H9 (cell line): ENCODE results near the gene GGCX. TPM values are rescaled to one million over a fixed set of nuclear protein-coding genes. Genes with fewer than 3 reads are reported as not detected.

Experiments used
- DNase-seq: peaks from one replicate; pipeline ENCODE4 v3.0.0-alpha.2; 2017
- H2AFZ ChIP-seq: one replicate; pipeline ENCODE4 v1.6.1; 2013; ENCODE audit warnings: mild to moderate bottlenecking, low read length, control low read depth, moderate library complexity
- H2AK5ac ChIP-seq: 2 replicates; pipeline ENCODE4 v1.6.1; 2013; ENCODE audit warnings: low read length, control low read depth, mixed read lengths; ENCODE audit not compliant: insufficient read length
- H2BK120ac ChIP-seq: one replicate; pipeline ENCODE4 v1.6.1; 2013; ENCODE audit warnings: low read depth, mild to moderate bottlenecking, low read length, control low read depth, inconsistent platforms; ENCODE audit not compliant: poor library complexity, severe bottlenecking
- H2BK12ac ChIP-seq: 2 replicates; pipeline ENCODE4 v1.6.1; 2013; ENCODE audit warnings: low read length, control low read depth, mixed read lengths, low read depth; ENCODE audit not compliant: insufficient read length
- H2BK15ac ChIP-seq: 2 replicates; pipeline ENCODE4 v1.6.1; 2013; ENCODE audit warnings: low read depth, low read length, control low read depth
- H2BK20ac ChIP-seq: one replicate; pipeline ENCODE4 v1.6.1; 2013; ENCODE audit warnings: low read depth, mild to moderate bottlenecking, low read length, control low read depth, inconsistent platforms; ENCODE audit not compliant: poor library complexity, severe bottlenecking
- H2BK5ac ChIP-seq: 2 replicates; pipeline ENCODE4 v1.6.1; 2013; ENCODE audit warnings: low read length, control low read depth, mixed read lengths; ENCODE audit not compliant: insufficient read length
- H3K14ac ChIP-seq: 2 replicates; pipeline ENCODE4 v1.6.1; 2013; ENCODE audit warnings: low read length, control low read depth; ENCODE audit not compliant: insufficient read depth
- H3K18ac ChIP-seq: 2 replicates; pipeline ENCODE4 v1.6.1; 2013; ENCODE audit warnings: low read depth, mild to moderate bottlenecking, mixed read lengths, low read length, control low read depth; ENCODE audit not compliant: insufficient read length
- H3K23ac ChIP-seq: 2 replicates; pipeline ENCODE4 v1.6.1; 2013; ENCODE audit warnings: low read length, control low read depth, mixed read lengths, low read depth; ENCODE audit not compliant: insufficient read length
- H3K23me2 ChIP-seq: 2 replicates; pipeline ENCODE4 v1.6.1; 2013; ENCODE audit warnings: low read depth, mild to moderate bottlenecking, mixed read lengths, low read length, control low read depth; ENCODE audit not compliant: insufficient read length, poor library complexity, severe bottlenecking
- H3K27ac ChIP-seq: 2 replicates; pipeline ENCODE4 v1.5.1; 2013; ENCODE audit warnings: low read length, control low read depth, mixed read lengths, low read depth; ENCODE audit not compliant: insufficient read length
- H3K27me3 ChIP-seq: 2 replicates; pipeline ENCODE4 v1.6.1; 2013; ENCODE audit warnings: low read length, control low read depth, inconsistent platforms; ENCODE audit not compliant: insufficient read depth
- H3K4ac ChIP-seq: 2 replicates; pipeline ENCODE4 v1.6.1; 2013; ENCODE audit warnings: low read depth, mild to moderate bottlenecking, control low read depth, inconsistent platforms, low read length, moderate library complexity
- H3K4me1 ChIP-seq: 2 replicates; pipeline ENCODE4 v1.6.1; 2013; ENCODE audit warnings: low read length, control low read depth, inconsistent platforms; ENCODE audit not compliant: insufficient read depth
- H3K4me2 ChIP-seq: 2 replicates; pipeline ENCODE4 v1.6.1; 2013; ENCODE audit warnings: low read length, control low read depth, mixed read lengths; ENCODE audit not compliant: insufficient read length, insufficient read depth
- H3K56ac ChIP-seq: 2 replicates; pipeline ENCODE4 v1.6.1; 2013; ENCODE audit warnings: low read depth, mild to moderate bottlenecking, mixed read lengths, low read length, control low read depth; ENCODE audit not compliant: insufficient read length
- H3K79me1 ChIP-seq: 2 replicates; pipeline ENCODE4 v1.6.1; 2013; ENCODE audit warnings: low read depth, mild to moderate bottlenecking, moderate library complexity, low read length, control low read depth, inconsistent platforms; ENCODE audit not compliant: insufficient read depth, poor library complexity, severe bottlenecking
- H3K79me2 ChIP-seq: 2 replicates; pipeline ENCODE4 v1.6.1; 2013; ENCODE audit warnings: low read length, control low read depth, inconsistent platforms; ENCODE audit not compliant: insufficient read depth
- H3K9ac ChIP-seq: 2 replicates; pipeline ENCODE4 v1.6.1; 2013; ENCODE audit warnings: low read length, control low read depth, mixed read lengths; ENCODE audit not compliant: insufficient read length; ENCODE audit errors: extremely low read depth
- H3K9me3 ChIP-seq: one replicate; pipeline ENCODE4 v1.6.1; 2013; ENCODE audit warnings: low read depth, low read length, inconsistent platforms; ENCODE audit not compliant: control insufficient read depth
- H3T11ph ChIP-seq: one replicate; pipeline ENCODE4 v1.6.1; 2013; ENCODE audit warnings: mild to moderate bottlenecking, low read length, control low read depth, inconsistent platforms
- H4K20me1 ChIP-seq: one replicate; pipeline ENCODE4 v1.6.1; 2013; ENCODE audit not compliant: control insufficient read depth, insufficient read length, insufficient read depth
- H4K5ac ChIP-seq: 2 replicates; pipeline ENCODE4 v1.6.1; 2013; ENCODE audit warnings: low read depth, mild to moderate bottlenecking, mixed read lengths, low read length, control low read depth; ENCODE audit not compliant: insufficient read length
- H4K8ac ChIP-seq: replicated peaks from 2 replicates; pipeline ENCODE4 v1.6.1; 2013; ENCODE audit warnings: low read length, control low read depth, mixed read lengths, low read depth; ENCODE audit not compliant: insufficient read length
- H4K91ac ChIP-seq: 2 replicates; pipeline ENCODE4 v1.6.1; 2013; ENCODE audit warnings: low read depth, mild to moderate bottlenecking, moderate library complexity, mixed read lengths, low read length, control low read depth; ENCODE audit not compliant: insufficient read length
- H3K27ac Mint-ChIP-seq, 3 experiments: 2 replicates in 2 of 3; 3 replicates in 1 of 3; pipeline ENCODE4 v1.8.0; 2020 to 2021; ENCODE audit warnings: mixed read lengths in 3 of 3, mild to moderate bottlenecking in 1 of 3, moderate library complexity in 1 of 3
- H3K27me3 Mint-ChIP-seq: 2 replicates; pipeline ENCODE4 v1.8.0; 2021; ENCODE audit warnings: low read depth, mild to moderate bottlenecking, moderate library complexity, mixed read lengths
- H3K36me3 Mint-ChIP-seq, 3 experiments: 2 replicates in 2 of 3; 3 replicates in 1 of 3; pipeline ENCODE4 v1.8.0; 2020 to 2021; ENCODE audit warnings: low read depth in 3 of 3, mixed read lengths in 3 of 3; ENCODE audit not compliant: insufficient read depth in 1 of 3
- H3K4me1 Mint-ChIP-seq, 2 experiments: 2 replicates each; pipeline ENCODE4 v1.8.0; 2020; ENCODE audit warnings: mixed read lengths in 2 of 2
- H3K4me3 Mint-ChIP-seq, 2 experiments: 2 replicates in 1 of 2; 3 replicates in 1 of 2; pipeline ENCODE4 v1.8.0; 2020 to 2021; ENCODE audit warnings: mild to moderate bottlenecking in 2 of 2, mixed read lengths in 2 of 2, moderate library complexity in 1 of 2
- H3K9me3 Mint-ChIP-seq, 2 experiments: 2 replicates in 1 of 2; 3 replicates in 1 of 2; pipeline ENCODE4 v1.8.0; 2020; ENCODE audit warnings: mild to moderate bottlenecking in 2 of 2, mixed read lengths in 2 of 2, moderate library complexity in 1 of 2
- CTCF ChIP-seq: fragments of 200-600 bp; sonication (generic); conservative IDR thresholded peaks from 3 replicates; pipeline ENCODE4 v1.8.0; 2021; ENCODE audit warnings: antibody characterized with exemption, mild to moderate bottlenecking
- WGBS: extraction: QIAGEN DNeasy Blood & Tissue Kit; methylation state at CpG from one replicate; pipeline ENCODE4 v1.1.7; 2013; ENCODE audit warnings: missing lambda C conversion rate, low lambda C conversion rate, mixed read lengths; ENCODE audit not compliant: insufficient read length; ENCODE audit errors: extremely low coverage; 5-methylcytosine and 5-hydroxymethylcytosine counted together
- total RNA-seq: library from RNA; stranded (reverse); gene quantifications from 2 replicates; pipeline ENCODE4 v1.2.1, GENCODE V29; 2021

The GGCX gene
- total RNA-seq, 1 experiment from 2014 or later, result 32.9 TPM

- Histone ChIP-seq H3K14ac (no peak overlapping the region), H2BK12ac (no peak overlapping the region), H3K9ac (no peak overlapping the region), H3K18ac (no peak overlapping the region), H3K4ac (no peak overlapping the region), H3K79me2 (no peaks in the 10 kb centered on the region), H3K27ac (no peak overlapping the region), H2AFZ (no peak overlapping the region), H3K4me2 (peak overlapping the region; percentile 81), H2AK5ac (no peak overlapping the region), H4K5ac (no peak overlapping the region), H3K23me2 (peaks cover 9% of the 10 kb centered on the region), H2BK15ac (no peak overlapping the region), H3K79me1 (no peaks in the 10 kb centered on the region), H3K27me3 (no peaks in the 10 kb centered on the region), H3K56ac (no peak overlapping the region), H4K20me1 (no peaks in the 10 kb centered on the region), H2BK5ac (no peak overlapping the region), H3K23ac (no peak overlapping the region), H4K8ac (no peak overlapping the region), H2BK120ac (no peak overlapping the region), H3T11ph (no peak overlapping the region), H3K9me3 (no peaks in the 10 kb centered on the region), H2BK20ac (no peak overlapping the region), H4K91ac (no peak overlapping the region), H3K4me1 (no peaks in the 10 kb centered on the region)
- WGBS, result no CpG with 5 or more reads among the region's 3 CpGs
- no peak for TF ChIP-seq CTCF
- Mint-ChIP-seq H3K4me1 (peaks cover 18 to 20% of the 10 kb centered on the region in 2 experiments), H3K36me3 (peaks cover 0 to 24% (median 21%) of the 10 kb centered on the region in 3 experiments; a peak in 5 of 7 replicates), H3K27ac (no peak overlapping the region), H3K9me3 (no peaks in the 10 kb centered on the region), H3K27me3 (peaks cover 4% of the 10 kb centered on the region), H3K4me3 (peak overlapping the region; percentile 99)
- DNase-seq, result no peak
Observed at GRCh38 chr2:85596486-85597143, 35.3 kb upstream of the GGCX start.
